IPS DF 4.7 (cell line): ENCODE data around the gene GJA5.
"Not testable (repeated sequence)": the region's sequence is repeated elsewhere in the genome, so short reads cannot be mapped to it uniquely, and the experiment has no call there.

Experiments
- DNase-seq: peaks from one replicate; pipeline ENCODE4 v3.0.0-alpha.2; 2013; ENCODE audit warnings: low spot score; ENCODE audit errors: extremely low read depth

GJA5 gene

DNA sequence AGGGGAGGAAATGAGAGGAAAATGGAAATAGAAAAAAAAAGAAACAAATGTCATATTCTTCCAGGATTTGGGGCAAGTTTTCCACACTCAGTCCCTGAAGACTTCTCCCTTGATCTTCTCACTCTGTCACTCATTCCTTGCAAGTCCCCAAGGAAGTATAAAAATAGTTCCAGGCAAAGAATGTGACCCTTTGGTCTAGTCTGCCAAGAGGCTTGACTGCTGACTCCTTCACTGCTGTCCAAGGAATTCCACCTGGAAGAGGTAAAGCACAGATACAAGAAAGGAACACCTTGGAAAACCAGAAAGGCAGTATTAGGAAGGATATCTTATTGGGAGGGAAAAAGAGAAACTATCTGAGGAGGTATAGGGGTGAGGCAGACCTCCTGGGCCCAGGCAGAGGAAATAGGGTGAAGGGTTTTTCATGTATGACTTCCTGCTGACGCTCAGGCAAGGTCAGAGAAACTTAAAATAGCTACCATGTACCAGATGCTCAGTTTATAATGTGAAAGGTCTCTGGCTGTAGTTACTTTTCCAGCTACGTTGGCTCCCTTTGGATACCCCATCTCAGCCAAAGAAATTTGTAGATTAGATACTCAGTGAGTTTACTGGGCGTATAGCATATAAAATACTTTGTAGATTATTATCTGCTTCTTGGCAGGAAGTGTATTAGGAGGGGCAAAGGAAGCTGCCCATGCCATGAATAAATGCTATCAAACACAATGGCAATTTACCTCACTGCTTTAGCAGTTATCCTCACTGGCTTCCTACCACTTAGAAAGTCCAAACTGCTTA lies 2.0 kb upstream of the GJA5 start:
- no peak for DNase-seq

DNA sequence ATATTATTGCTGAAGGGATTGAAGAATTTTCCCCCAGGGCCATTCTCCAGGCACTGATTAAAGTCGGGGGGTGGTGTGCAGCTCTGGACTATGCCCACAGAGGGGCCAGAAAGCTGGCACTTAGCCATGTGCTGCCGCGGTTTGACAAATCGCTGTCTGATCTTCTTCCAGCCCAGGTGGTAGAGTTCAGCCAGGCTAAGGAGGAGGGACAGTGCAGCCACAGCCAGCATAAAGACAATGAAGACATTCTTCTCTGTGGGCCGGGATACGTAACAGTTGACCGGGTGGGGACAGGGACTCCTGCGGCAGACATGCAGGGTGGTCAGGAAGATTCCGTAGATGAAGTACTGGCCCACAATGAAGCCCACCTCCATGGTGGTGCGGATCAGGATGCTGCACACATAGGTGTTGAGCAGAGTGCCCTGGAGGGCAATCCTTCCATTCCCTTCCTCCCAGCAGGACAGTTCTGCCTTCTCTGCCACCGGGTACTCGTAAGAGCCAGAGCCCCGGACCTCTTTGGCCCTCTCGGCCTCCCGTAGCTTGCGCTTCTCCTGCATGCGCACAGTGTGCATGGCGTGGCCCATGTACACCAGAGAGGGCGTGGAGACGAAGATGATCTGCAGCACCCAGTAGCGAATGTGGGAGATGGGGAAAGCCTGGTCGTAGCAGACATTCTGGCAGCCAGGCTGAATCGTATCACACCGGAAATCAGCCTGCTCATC lies 1.9 kb downstream of the GJA5 start:
- no peak for DNase-seq

DNA sequence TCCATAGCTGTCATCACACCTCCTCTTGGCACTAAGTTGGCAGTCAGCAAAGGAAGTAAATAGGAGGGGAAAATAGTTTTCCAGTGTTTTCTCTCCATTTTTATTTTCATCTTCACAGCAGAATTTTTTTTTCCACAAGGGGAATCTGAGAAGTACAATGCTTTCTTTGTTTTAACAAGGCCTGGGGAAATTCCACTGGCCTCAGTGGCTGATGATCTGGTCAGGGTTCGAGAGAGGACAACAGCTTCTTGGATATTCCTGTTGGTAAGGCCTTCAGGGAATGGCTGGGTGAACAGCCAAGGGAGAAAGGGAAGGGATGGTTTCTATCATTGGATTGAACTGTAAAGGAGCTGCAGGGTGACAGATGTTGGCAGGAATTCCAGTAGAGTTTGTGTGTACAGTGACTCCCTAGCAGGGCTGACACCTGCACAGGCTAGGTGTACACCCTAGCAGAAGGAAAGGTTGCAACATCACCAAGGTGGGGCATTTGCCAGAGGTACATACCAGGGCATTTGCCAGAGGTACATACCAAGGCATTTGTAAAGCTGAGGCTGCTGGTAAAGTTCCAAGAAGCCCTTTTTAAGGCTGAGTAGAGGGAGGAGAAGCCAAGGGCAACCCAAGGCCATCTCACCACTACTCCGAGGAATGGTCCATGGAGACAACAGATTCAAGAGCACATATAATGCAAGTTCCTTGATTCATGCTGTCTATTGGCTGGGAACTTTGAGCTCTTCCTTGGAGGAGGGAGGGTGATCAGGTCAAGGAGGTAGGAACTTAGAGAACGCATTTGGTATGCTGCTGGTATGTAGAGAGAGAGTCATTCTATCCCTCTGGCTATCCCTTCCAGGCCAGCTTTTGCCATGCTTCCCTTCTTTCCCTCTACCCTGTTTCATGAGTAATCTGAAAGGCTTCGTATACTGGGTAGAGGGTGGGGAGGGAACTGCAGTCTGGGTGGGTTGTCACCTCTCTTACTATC lies 3.1 kb downstream of the GJA5 start:
- DNase-seq: no peak

DNA sequence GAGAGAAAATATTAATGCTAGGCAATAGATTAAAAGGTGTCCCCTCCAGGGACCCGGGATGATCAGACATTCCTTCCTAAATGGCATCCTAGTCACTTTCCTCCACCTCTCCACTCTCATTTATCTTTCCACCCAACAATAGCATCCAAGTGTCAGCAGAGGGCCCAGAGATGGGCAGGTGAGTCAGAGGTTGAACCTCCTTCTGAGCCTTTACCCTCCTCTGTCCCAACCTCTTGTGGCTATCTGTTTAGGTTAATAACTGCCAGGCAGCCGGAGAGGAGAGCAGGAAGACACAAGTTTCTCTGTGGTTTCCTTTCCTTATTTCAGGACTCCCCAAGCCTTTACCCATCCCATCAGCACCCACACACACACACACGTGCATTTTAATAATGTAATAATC lies 4.1 kb downstream of the GJA5 start:
- no peak for DNase-seq

DNA sequence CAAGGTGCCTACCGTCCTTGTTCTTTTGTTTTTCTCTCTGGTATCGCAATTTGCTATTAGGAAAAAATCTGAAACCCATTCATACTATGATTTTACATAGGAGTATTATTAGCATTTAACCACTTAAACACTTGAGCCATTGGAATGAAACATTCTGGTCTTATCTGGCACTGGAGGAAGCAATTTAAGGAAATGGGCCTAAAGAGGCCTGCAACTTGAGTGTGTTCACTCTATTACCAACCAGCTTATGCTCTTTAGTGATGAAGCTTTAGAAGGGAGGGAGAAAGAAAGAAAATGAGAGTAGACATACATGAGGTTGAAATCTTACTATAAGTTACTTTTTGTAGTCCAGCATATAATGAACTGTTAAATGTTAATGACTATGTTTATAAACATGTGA lies 5.7 kb downstream of the GJA5 start:
- DNase-seq: no peak

DNA sequence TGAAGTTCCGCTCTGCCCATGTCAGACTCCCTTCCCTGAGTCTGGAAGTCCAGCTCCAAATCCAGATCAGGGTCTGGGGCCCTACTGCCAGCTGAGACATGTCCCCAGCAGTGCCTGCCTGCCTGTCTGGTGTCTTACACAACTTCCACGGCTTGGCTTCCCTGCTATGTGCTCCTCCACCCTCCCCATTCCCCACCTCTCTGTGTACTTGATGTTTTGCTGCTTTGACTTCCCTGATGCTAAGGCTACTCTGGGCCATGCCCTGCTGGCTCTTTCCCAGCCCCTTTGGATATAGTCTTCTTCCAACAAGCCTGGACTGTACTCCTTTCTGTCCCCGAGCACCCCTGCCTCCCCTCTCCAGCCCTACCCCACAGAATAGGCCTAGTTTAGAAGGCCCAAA lies 7.3 kb downstream of the GJA5 start:
- DNase-seq: no peak

DNA sequence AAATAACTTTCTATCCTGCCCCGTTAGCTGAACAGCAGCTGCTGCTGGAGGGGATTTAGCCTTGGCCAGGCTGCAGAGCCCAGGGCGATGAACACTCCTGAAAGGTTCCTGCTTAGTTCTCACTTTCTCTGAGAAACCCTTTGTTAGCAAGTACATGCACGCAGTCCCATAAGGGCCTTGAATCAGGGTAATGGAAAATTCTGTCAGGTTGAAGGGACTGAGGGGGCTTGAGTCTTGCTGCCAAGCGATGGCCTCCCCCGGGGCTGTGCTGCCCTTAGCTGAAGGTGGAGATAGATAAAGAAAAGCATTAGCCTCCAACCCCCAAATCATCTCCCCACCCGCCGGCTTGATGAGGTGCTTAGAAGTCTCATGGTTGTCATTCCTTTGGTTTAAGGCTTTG lies 7.9 kb downstream of the GJA5 start:
- DNase-seq: no peak

DNA sequence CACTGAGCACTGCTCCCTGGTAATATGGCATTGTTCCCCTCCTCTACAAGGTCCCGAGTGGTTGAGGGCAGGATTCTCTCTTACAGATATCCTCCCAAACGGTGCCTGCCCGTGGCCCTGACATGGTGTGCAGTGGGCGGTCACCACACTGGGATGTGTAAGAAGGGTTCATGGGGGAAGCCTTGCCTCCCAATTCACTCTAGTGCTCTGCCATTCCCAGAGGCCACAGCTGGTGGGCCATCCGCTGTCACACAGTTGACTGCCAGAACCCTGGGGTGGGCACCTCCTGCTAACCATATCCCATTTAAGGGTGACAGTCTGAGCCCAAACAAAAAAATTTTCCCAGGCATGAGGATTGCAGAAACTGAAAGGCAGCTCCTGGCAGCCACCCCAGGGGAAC lies 9.1 kb downstream of the GJA5 start:
- DNase-seq: no peak

DNA sequence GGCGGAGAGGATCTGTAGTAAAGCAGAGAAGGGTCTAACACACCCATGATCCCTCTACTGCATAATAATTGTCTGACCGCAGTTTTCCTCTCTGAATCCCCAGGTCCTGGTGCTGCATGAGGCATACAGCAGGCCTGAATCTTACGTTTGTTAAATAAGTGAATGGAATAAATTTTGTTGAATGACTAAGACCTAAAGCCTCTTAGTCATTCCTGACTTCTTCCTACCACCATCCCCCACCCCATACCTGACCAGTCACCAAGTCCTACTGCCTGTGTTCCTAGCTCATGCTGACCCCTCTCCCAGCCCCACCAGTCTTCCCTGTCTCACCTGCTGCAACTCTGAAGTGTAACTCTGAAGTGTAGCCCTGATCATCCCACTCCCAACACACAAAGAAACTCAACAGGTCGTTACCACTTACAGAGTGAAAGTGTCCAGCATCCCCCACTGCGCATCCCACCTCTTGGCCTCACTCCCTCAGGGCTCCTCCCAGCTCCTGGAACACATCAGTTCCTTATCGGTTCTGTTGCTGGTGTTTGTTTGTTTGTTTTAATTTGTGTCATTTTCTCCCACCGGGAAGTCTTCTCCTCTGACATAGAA lies 9.7 kb downstream of the GJA5 start:
- DNase-seq: no peak

DNA sequence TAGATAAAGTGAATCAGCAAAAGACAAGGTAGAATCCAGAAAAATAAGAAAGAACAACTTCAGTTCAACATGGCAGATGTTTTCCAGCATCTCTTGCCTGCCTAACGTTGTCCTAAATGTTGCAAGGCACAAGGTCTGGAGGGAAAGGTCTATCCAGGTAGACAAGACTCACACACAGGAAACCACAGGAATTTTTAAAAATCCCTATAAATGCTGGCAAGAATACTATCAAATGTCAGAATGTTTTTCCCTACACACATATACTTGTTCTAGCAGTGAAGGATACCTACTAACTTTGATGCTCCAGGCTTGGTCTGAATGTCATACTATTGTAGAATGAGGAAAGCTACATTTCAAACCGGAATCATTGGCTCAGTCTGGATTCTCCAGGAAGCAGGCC lies 10.6 kb downstream of the GJA5 start:
- DNase-seq: no peak

DNA sequence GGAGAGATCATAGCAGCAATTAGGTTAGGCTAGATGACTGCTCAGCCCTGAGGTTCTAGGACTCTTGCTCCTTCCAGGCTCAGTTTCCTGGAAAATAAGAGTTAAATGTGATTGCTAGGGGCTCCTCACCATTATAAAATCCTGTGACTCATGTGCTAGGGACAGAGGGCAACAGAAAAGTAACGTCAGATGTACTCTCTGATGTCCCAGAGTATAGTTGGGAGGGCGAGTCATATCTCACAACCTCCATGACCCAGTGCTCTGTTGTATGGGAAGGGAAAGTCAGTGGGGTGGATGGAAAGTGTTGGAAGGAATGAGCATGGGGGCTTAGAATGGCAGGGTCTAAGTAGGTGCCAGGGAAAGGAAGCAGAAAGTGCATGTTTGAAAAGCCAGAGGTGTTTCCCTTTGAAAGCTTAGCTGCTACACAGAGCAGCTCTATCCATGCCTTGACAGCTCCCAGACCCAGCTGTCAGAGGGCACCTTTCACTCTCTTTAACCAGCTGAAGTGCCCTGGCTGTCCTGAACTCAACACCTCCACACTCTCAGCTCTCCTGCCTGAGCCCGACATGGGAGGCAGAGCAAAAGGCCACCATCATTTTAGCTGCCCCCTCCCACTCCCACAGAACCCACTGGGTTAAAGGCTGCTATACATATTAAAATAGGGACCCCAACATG lies 11.6 kb downstream of the GJA5 start:
- DNase-seq: no peak

DNA sequence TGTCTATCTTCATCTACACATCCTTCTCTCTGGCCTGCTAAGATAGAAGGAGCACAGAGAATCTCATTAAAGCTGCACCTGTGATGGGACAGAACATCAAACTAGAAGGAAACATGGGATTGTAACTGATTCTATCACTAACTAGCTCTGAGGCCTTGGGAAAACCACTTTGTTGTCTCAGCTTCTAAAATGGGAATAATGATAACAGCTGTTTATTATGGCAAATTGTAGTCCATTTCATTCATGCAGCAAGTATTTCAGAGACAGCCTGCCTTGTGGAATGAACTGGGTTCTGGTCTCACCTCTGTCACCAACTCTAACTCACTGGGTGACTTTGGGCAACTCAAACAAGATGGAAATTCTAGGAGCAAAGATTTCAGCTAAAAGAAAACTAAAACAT lies 12.4 kb downstream of the GJA5 start:
- DNase-seq: no peak

DNA sequence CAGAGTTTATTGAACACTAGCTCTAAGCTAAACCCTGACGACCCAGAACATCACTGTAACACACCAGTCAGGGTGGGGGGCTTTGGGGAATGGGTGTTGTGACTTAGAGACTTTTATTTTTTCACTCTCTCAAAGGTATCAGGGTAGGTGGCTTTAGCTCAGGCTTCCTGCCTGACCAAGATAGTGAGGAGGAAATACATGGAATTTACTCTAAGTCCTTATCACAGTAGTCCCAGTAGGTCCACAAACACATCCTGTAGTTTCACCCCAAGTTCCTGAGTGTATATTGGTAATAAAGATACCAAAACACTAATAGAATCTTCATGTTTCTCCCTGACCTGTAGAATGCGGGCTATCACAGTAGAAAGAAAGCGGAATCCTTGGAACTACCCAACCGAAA lies 15.1 kb downstream of the GJA5 start:
- DNase-seq: no peak

DNA sequence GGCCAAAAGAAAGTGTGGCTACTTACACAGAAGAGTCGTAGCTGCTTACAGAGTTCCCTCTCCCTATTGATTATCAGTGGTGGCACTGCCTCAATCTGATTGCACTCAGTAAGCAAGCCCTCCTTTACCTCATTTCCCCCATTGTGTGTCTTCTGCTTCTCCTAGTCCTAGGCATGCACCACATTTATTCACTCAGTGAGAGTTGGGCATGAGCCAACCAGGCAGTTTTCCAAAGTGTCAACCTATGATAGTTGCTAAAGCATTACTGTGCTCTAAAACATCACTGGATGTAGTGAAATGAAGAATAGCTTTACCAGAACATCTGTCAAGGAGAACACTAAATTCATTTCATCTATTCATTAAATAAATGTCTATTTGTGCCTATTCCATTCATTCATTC lies 19.3 kb downstream of the GJA5 start:
- DNase-seq: no peak

DNA sequence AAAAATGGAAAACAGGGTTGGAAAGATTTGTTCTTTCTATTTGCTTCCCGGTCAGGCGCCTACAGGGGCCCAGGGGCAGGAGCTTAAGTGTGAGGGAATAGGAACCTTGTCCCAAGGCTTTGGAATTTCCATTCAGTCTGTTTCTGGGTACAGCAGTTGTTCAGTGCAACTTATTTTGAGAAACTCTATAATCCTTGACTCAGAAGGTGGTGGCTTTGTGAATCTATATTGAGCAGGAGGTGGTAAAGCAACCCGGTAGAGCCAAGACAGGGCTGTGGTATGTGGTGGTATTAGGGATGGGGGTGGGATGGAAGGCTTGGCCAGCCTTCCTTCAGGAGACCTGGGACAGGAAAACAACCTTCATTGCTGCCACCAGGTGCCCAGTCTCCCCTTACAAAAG lies 20.0 kb downstream of the GJA5 start:
- DNase-seq: no peak

DNA sequence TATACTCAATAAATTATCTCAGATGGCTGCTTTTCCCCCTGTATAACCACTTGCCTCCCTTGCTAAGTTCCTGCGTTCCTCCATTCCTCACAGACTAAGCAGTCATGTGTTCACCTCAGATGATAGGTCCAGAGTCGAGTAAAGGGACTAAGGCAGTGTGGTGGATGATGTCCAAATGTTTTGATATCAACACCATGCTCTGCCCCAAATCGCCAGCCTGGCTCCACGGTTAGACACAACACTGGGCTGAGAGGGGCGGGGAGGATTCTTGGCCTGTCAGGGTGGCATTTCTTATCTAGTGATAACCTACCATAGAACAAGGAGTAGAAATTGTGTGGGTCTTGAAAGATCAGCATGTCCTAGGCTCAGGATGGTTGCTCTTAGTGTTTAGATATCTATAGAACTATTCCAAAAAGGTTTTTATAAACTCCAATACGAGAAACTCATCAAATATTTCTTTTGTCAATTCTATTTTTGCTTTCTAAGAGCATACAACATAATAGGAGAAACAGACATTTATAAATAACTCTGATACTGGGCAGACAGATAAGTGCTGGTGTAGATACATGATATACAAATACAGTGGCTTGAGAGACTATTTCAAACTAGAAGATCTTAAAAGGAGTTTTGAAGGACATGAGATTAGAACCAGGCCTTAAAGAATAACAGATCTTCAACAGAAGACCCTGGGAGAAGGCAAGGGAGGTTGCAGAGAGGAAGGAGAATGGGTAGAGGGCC lies 21.5 kb downstream of the GJA5 start:
- DNase-seq: no peak

DNA sequence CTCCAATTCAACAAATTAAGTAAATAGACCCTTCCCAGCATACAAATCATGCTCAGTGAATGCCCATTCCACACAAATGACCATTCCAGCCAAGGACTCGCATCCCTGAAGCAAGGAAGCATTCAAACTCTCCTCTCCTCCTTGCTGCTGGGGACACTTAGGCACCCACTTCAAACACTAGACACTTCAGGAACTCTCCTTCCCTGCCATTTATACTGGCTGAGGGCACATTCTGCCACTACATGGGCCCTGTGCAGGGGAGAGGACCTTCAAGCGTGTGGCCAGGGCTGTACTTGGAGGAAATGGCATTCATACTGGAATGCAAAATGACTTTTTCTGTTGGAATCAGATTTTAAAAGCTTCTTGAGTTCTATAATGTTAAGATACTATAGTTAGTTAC lies 22.3 kb downstream of the GJA5 start:
- no peak for DNase-seq

DNA sequence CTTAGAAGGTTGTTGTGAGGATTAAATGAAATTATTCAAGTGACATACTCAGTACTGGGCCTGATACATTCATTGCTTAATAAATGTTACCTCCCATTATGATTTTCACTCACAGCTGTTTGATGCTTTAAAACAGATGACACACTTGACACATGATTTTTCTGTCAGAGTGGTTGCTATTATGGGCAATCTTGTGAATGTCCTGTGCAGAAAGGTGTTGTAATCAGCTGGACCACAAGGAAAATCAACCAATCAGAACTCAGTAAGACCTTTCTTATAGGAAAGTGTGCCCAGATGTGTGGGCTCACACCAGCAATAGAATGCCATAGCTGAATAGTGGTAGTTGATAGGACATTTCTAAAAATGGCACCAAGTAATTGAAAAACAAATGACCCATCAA lies 23.5 kb downstream of the GJA5 start:
- DNase-seq: no peak

DNA sequence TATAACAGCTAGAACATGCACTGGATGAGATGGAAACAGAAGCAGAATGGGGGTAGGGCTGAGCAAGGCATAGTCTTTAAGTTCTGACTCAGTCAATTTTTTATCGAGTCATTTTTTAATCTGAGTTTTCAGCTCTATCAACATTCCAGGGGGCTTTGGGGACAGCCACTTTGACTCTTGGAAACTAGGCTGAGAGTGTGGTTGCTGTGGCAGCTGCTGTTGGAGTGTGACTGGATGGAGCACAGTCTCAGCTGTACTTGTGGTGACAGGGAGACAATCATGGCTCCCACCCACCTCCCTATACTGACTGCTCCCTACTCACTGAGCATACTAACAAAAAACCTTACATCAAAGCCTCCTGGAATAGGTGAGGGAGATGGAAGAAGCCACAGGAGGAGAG lies 25.0 kb downstream of the GJA5 start:
- DNase-seq: no peak

DNA sequence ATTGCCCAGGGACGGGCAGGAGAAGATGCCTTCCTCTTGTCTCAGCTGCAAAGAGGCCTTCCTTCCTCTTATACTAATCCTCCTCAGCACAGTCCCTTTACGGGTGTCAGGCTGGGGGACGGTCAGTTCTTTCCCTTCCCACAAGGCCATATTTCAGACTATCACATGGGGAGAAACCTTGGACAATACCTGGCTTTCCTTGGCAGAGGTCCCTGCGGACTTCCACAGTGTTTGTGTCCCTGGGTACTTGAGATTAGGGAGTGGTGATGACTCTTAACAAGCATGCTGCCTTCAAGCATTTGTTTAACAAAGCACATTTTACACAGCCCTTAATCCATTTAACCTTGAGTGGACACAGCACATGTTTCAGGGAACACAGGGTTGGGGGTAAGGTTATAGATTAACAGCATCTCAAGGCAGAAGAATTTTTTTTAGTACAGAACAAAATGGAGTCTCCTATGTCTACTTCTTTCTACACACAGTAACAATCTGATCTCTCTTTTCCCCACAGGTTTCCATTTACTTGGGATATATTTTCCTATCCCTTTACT lies 26.0 kb downstream of the GJA5 start:
- not testable (repeated sequence) for DNase-seq
